Psoas muscle (tissue), 8 donors: ENCODE measurements around the gene SLC31A1. TPM values are rescaled to one million over a fixed set of nuclear protein-coding genes. Genes with fewer than 3 reads are reported as not detected.

Experiments used
- ATAC-seq, 4 donors: fragments of 200-7000 bp; cut with Tn5 transposase; one replicate each; pipeline ENCODE4 v1.9.1; 2020; ENCODE audit warnings: moderate library complexity in 3 of 4, mild to moderate bottlenecking in 2 of 4
- DNase-seq, 2 donors: peaks; one replicate each; pipeline ENCODE4 v3.0.0-alpha.2; 2020
- H3K27ac ChIP-seq: fragments of 200-600 bp; one replicate; pipeline ENCODE4 v1.8.0; 2022
- H3K27me3 ChIP-seq, 3 donors: fragments of 200-600 bp in 1 of 3; one replicate each; pipeline versions ENCODE4 v1.6.1 to v1.8.0; 2013 to 2022; ENCODE audit warnings: low read length in 2 of 3, mild to moderate bottlenecking in 2 of 3, moderate library complexity in 1 of 3; ENCODE audit not compliant: insufficient read depth in 3 of 3
- H3K36me3 ChIP-seq, 2 donors: fragments of 200-600 bp in 1 of 2; one replicate each; pipeline versions ENCODE4 v1.6.1 to v1.8.0; 2013 to 2022; ENCODE audit warnings: low read depth in 1 of 2, mild to moderate bottlenecking in 1 of 2, moderate library complexity in 1 of 2; ENCODE audit not compliant: insufficient read depth in 1 of 2
- H3K4me1 ChIP-seq: fragments of 200-600 bp; one replicate; pipeline ENCODE4 v1.8.0; 2022
- H3K4me3 ChIP-seq: fragments of 200-600 bp; one replicate; pipeline ENCODE4 v1.8.0; 2022; ENCODE audit warnings: mild to moderate bottlenecking
- H3K9me3 ChIP-seq: fragments of 200-600 bp; one replicate; pipeline ENCODE4 v1.8.0; 2022
- WGBS, 3 donors: extraction: QIAGEN DNeasy Blood & Tissue Kit; methylation state at CpG; one replicate each; pipeline versions ENCODE4 v1.1.6 to v1.1.7; 2013; 5-methylcytosine and 5-hydroxymethylcytosine counted together
- intact Hi-C, 2 donors: fragments of 100-400 bp; cut with DNase I; formaldehyde crosslinking; loops; one replicate each; pipeline versions ENCODE4 v1.11.0 to v1.14.2; 2022
- polyA plus RNA-seq, 3 donors: library from polyadenylated mRNA; stranded (reverse); fragments of 200-250 nt; gene quantifications; one replicate each; pipeline ENCODE4 v1.2.3, GENCODE V29; 2013
- total RNA-seq, 4 donors: library from RNA; stranded (reverse); fragmentation: NEBNext Ultra II Directional in 2 of 4; extraction: Animal tissue kit (Norgen Biotek cat#: 25700) in 2 of 4; gene quantifications; one replicate each; pipeline versions ENCODE4 v1.2.1 to v1.2.4, GENCODE V29; 2021 to 2023
- TF ChIP-seq, protein P1 (sequence below): fragments of 200-600 bp; IDR thresholded peaks from one replicate; pipeline ENCODE4 v1.8.0; 2022; ENCODE audit warnings: antibody characterized with exemption
- donor health status: healthy with polysubstance abuse.
- donor health status: DM: no; HTN: no; CAD: no; lungs with moderate emphysema.
- donor health status: Bipolar disorder and iron deficiency.
- donor health status: healthy.
- donor health status: DM: yes; HTN: yes; CAD: no.
- donor health status: DM: no; HTN: no; CAD: no.
- donor health status: DM: no; HTN: no; CAD: no.
- donor health status: DM: yes; HTN: yes; CAD: no.

The SLC31A1 gene
- total and polyA plus RNA-seq, 7 donors: 3.3 to 10.2 (median 4.9) TPM

DNA sequence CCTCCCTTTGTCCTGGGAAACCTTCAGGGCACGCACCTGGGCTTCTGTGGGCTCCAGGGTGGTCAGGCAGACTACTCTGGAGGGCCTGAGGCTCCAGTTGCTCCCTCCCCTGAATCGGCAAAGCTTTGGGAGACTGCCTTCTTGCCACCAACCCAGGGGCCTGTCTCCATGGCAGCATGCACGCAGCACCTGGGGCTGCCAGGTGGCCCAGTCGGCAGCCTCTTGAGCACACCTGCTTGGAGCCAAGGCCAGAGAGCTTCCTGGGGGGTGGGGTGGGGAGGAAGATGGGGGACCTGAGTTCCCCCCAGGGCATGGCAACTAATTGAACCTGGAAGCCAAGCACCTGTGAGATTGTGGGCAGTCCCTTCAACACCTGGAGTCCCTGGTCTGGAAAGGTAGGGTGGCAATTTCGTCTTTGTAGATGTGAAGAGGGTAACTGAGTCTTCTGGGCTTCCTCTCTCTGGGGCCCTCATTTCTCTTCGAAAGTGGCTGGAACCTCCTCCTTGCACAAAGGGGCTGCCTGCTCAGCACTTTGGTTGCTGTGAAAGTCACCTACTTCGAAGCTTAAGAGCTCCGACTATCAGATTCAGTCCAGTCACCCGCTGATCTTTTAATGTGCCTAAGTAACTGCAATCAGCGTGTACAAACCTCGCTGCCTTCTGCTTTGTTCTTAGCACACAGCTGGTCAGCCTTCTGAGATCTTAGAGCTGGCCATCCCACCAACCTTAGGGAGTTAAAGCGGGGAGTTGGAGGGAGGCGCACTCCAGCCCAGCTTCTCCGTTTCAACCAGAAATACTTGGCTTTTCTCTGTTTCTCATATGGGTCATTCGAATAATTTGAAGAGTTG lies 77.8 kb downstream of the SLC31A1 start:
- Histone ChIP-seq H3K4me1 (no peaks in the 10 kb centered on the region), H3K4me3 (no peak overlapping the region), H3K36me3 (peaks cover 0 to 1% of the 10 kb centered on the region in 2 donors), H3K27me3 (no peaks in the 10 kb centered on the region), H3K27ac (no peak overlapping the region), H3K9me3 (no peaks in the 10 kb centered on the region)
- DNase-seq (no peak), ATAC-seq (no peak)
- intact Hi-C loops: no loop called here
- WGBS, 3 donors: 76 to 80% (median 79%) methylated on average over 15 of the region's 15 CpGs
- TF ChIP-seq, protein P1, sequence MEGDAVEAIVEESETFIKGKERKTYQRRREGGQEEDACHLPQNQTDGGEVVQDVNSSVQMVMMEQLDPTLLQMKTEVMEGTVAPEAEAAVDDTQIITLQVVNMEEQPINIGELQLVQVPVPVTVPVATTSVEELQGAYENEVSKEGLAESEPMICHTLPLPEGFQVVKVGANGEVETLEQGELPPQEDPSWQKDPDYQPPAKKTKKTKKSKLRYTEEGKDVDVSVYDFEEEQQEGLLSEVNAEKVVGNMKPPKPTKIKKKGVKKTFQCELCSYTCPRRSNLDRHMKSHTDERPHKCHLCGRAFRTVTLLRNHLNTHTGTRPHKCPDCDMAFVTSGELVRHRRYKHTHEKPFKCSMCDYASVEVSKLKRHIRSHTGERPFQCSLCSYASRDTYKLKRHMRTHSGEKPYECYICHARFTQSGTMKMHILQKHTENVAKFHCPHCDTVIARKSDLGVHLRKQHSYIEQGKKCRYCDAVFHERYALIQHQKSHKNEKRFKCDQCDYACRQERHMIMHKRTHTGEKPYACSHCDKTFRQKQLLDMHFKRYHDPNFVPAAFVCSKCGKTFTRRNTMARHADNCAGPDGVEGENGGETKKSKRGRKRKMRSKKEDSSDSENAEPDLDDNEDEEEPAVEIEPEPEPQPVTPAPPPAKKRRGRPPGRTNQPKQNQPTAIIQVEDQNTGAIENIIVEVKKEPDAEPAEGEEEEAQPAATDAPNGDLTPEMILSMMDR: no peak

DNA sequence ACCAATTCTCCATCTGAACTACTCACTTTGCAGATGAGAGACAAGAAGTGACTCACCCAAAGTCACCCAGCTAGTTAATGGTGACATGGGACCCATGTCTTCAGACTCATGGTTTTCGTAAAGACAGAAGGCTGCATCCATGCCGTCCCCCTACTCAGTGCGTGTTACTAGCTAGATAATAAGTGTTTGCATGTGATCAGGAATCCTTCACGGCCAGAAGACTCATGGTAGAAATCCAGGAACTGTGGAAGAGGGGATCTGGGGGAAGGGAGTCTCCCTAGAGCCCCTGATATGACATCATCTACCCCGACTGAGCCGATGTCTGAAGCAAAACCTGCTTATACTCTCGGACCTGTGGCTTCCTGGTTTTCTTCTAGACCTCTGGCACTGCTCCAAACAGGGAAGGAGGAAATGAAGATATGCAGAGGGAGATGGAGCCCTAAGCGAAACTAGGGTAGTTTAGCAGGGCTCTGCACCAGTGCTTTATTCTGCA lies 78.5 kb downstream of the SLC31A1 start:
- H3K4me1 ChIP-seq: no peaks in the 10 kb centered on the region
- no peak overlapping the region for H3K27ac ChIP-seq
- no peaks in the 10 kb centered on the region for H3K36me3 ChIP-seq
- 41 to 56% (median 55%) methylated on average over 8 of the region's 8 CpGs for WGBS, 3 donors
- intact Hi-C loops: no loop called here
- DNase-seq (no peak), ATAC-seq (no peak)
- no peaks in the 10 kb centered on the region for H3K27me3 ChIP-seq
- H3K9me3 ChIP-seq: no peaks in the 10 kb centered on the region
- TF ChIP-seq, protein P1: no peak
- no peak overlapping the region for H3K4me3 ChIP-seq

DNA sequence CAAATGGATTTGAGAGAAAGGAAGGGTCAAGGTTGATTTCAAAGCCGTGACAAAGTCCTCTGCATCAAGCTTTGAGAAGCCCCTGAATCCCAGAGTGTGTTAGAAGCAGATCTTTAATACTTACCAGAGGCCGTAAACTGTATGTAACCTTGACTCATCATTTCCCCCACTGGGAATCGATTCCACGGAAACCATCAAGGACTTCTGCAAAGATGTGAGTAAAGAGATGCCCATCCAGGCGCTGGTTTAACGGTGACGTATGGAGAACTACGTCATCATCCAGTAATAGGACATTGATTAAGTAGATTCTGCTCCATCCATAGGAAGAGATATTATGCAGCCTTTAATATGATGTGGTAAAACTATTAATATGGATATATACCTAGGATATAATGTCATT lies 80.2 kb downstream of the SLC31A1 start:
- TF ChIP-seq, protein P1: no peak
- H3K9me3 ChIP-seq: no peaks in the 10 kb centered on the region
- H3K36me3 ChIP-seq: no peaks in the 10 kb centered on the region
- WGBS, 3 donors: 85 to 91% (median 86%) methylated on average over 8 of the region's 8 CpGs
- H3K4me1 ChIP-seq: no peaks in the 10 kb centered on the region
- H3K27ac ChIP-seq: no peak overlapping the region
- no peaks in the 10 kb centered on the region for H3K27me3 ChIP-seq
- DNase-seq (no peak), ATAC-seq (no peak)
- intact Hi-C loops: no loop called here
- H3K4me3 ChIP-seq: no peak overlapping the region

DNA sequence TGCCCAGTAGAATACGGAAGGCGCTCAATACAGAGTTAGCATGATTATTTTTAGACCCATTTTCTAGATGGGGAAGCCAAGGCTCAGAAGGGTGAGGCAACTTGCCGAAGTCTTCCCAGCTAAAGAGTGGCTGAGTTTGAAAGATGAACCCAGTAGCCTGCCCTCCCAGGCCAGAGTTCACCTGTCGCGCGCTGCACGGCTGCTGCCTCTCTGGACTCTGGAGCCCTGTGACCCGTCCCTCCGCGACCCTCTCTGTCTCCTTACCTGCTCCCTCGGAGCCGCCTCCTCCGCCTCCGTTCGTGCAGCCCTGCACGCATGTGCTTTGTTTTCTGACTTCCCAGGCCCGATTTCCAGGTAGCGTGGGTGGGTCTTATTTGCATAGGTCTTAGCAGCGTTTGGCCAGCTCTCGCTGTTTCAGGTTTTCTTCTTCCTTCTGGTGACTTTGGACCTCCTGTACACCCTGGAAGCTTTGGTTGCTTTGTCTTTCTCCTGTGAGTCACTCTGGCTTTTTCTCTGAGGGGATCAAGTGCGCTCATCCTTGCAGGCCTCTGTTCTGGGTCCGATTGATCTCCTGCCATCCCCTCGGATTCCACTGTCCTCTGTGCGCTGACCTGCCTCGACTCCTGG lies 81.6 kb downstream of the SLC31A1 start, which contains the start of gene RNF183:
TSS of gene RNF183 (minus strand) at position 585 of the 627 bp plus-strand sequence. CDS start 5,192 bp downstream, outside the sequence.
- WGBS, 3 donors: 72 to 77% (median 75%) methylated on average over 25 of the region's 25 CpGs
- no peaks in the 10 kb centered on the region for H3K4me1 ChIP-seq
- H3K9me3 ChIP-seq: no peaks in the 10 kb centered on the region
- TF ChIP-seq, protein P1: no peak
- H3K4me3 ChIP-seq: no peak within 1 kb of the TSS
- no peak for ATAC-seq
- H3K36me3 ChIP-seq: no peaks in the 10 kb centered on the region
- intact Hi-C loops: no loop called here
- H3K27ac ChIP-seq: no peak within 1 kb of the TSS
- DNase-seq: no peak
- no peaks in the 10 kb centered on the region for H3K27me3 ChIP-seq
